CD14-positive monocyte (primary cell): ENCODE results near the gene GNPNAT1. TPM values are rescaled to one million over a fixed set of nuclear protein-coding genes. Genes with fewer than 3 reads are reported as not detected.

Experiments
- DNase-seq, 3 donors: peaks; one replicate each; pipeline ENCODE4 v3.0.0-alpha.2; 2011 to 2022
- H2AFZ ChIP-seq: 2 replicates; pipeline ENCODE4 v1.6.0; 2012; ENCODE audit warnings: mild to moderate bottlenecking, low read depth, low read length, inconsistent platforms; ENCODE audit not compliant: insufficient read depth, poor library complexity, severe bottlenecking
- H3K27ac ChIP-seq, 2 donors: 1 replicate in 1 of 2; 2 replicates in 1 of 2; pipeline ENCODE4 v1.5.1; 2012 to 2013; ENCODE audit warnings: low read length in 2 of 2, control low read depth in 1 of 2, inconsistent platforms in 1 of 2, low read depth in 1 of 2, mild to moderate bottlenecking in 1 of 2
- H3K27me3 ChIP-seq, 2 donors: one replicate each; pipeline versions ENCODE4 v1.6.0 to v1.6.1; 2011 to 2013; ENCODE audit warnings: low read length in 2 of 2; ENCODE audit not compliant: control insufficient read depth in 2 of 2, insufficient read depth in 2 of 2
- H3K36me3 ChIP-seq, 2 donors: replicated peaks in 1 of 2; 1 replicate in 1 of 2; 2 replicates in 1 of 2; pipeline versions ENCODE4 v1.5.1 to v1.6.1; 2012 to 2013; ENCODE audit warnings: low read length in 2 of 2, control low read depth in 1 of 2, inconsistent platforms in 1 of 2, mild to moderate bottlenecking in 1 of 2; ENCODE audit not compliant: insufficient read depth in 2 of 2, control insufficient read depth in 1 of 2
- H3K4me1 ChIP-seq, 2 donors: 1 replicate in 1 of 2; 2 replicates in 1 of 2; pipeline versions ENCODE4 v1.5.1 to v1.6.1; 2012 to 2013; ENCODE audit warnings: low read length in 2 of 2, control low read depth in 1 of 2, inconsistent platforms in 1 of 2, mild to moderate bottlenecking in 1 of 2, moderate library complexity in 1 of 2; ENCODE audit not compliant: insufficient read depth in 2 of 2, control insufficient read depth in 1 of 2
- H3K4me2 ChIP-seq: replicated peaks from 2 replicates; pipeline ENCODE3; 2012; ENCODE audit warnings: low read length, moderate library complexity, mild to moderate bottlenecking; ENCODE audit not compliant: poor library complexity, severe bottlenecking; ENCODE audit errors: extremely low read depth
- H3K4me3 ChIP-seq, 3 experiments: fragments of 200-600 bp in 1 of 3; sonication (generic) in 1 of 3; replicated peaks in 1 of 3; 1 replicate in 2 of 3; 2 replicates in 1 of 3; pipeline ENCODE4 v1.5.1; 2011 to 2013; ENCODE audit warnings: low read length in 3 of 3, mild to moderate bottlenecking in 3 of 3, control low read depth in 2 of 3, low read depth in 2 of 3, inconsistent platforms in 1 of 3, moderate library complexity in 1 of 3
- H3K79me2 ChIP-seq: 2 replicates; pipeline ENCODE4 v1.6.0; 2012; ENCODE audit warnings: mild to moderate bottlenecking, control low read depth, inconsistent platforms, low read length, moderate library complexity; ENCODE audit not compliant: insufficient read depth
- H3K9ac ChIP-seq: 2 replicates; pipeline ENCODE4 v1.6.0; 2017; ENCODE audit warnings: low read length, mild to moderate bottlenecking; ENCODE audit not compliant: insufficient read depth, poor library complexity, severe bottlenecking
- H3K9me3 ChIP-seq, 2 donors: replicated peaks in 1 of 2; 1 replicate in 1 of 2; 2 replicates in 1 of 2; pipeline versions ENCODE4 v1.5.1 to v1.6.1; 2012 to 2013; ENCODE audit warnings: low read length in 2 of 2, control low read depth in 1 of 2; ENCODE audit not compliant: control insufficient read depth in 1 of 2, insufficient read depth in 1 of 2
- H4K20me1 ChIP-seq: 2 replicates; pipeline ENCODE4 v1.6.0; 2012; ENCODE audit warnings: mild to moderate bottlenecking, low read length, control low read depth, moderate library complexity; ENCODE audit not compliant: insufficient read depth
- H3K27ac Mint-ChIP-seq, 7 donors: one replicate each; pipeline ENCODE4 v1.8.0; 2020; ENCODE audit warnings: mild to moderate bottlenecking in 7 of 7, mixed read lengths in 7 of 7, moderate library complexity in 6 of 7, inconsistent platforms in 2 of 7
- H3K27me3 Mint-ChIP-seq, 3 donors: one replicate each; pipeline ENCODE4 v1.8.0; 2021 to 2022; ENCODE audit warnings: low read depth in 3 of 3, mild to moderate bottlenecking in 3 of 3, mixed read lengths in 3 of 3, moderate library complexity in 3 of 3, inconsistent platforms in 1 of 3
- H3K36me3 Mint-ChIP-seq, 2 donors: one replicate each; pipeline ENCODE4 v1.8.0; 2020; ENCODE audit warnings: mixed read lengths in 2 of 2, inconsistent platforms in 1 of 2, mild to moderate bottlenecking in 1 of 2
- H3K4me1 Mint-ChIP-seq: one replicate; pipeline ENCODE4 v1.8.0; 2020; ENCODE audit warnings: mild to moderate bottlenecking, mixed read lengths
- H3K4me3 Mint-ChIP-seq, 2 donors: one replicate each; pipeline ENCODE4 v1.8.0; 2020; ENCODE audit warnings: mild to moderate bottlenecking in 2 of 2, mixed read lengths in 2 of 2, moderate library complexity in 1 of 2
- H3K9me3 Mint-ChIP-seq, 7 donors: one replicate each; pipeline ENCODE4 v1.8.0; 2020 to 2022; ENCODE audit warnings: mixed read lengths in 7 of 7, mild to moderate bottlenecking in 6 of 7, moderate library complexity in 6 of 7, inconsistent platforms in 2 of 7
- WGBS: methylation state at CpG from one replicate; pipeline ENCODE4 v1.1.5; 2013; ENCODE audit warnings: missing lambda C conversion rate; ENCODE audit not compliant: insufficient coverage; 5-methylcytosine and 5-hydroxymethylcytosine counted together
- intact Hi-C, 2 donors: fragments of 100-400 bp; cut with micrococcal nuclease; formaldehyde crosslinking; loops; one replicate each; pipeline versions ENCODE4 v1.15.0 to v1.15.1; 2023
- polyA plus RNA-seq, 3 donors: library from polyadenylated mRNA; depleted of rRNA in 1 of 3; unstranded in 2 of 3; stranded (reverse) in 1 of 3; fragments of 300-500 nt in 2 of 3; fragments of >200 nt in 1 of 3; fragmentation: Illumina TruSeq in 2 of 3; gene quantifications; 1 replicate in 2 of 3; 2 replicates in 1 of 3; pipeline ENCODE4 v1.2.3, GENCODE V29; 2012 to 2021
- TF ChIP-seq, protein P1 (sequence below): fragments of 200-600 bp; IDR thresholded peaks from one replicate; pipeline ENCODE4 v1.8.0; 2022; ENCODE audit warnings: antibody characterized with exemption, mild to moderate bottlenecking

The GNPNAT1 gene
- polyA plus RNA-seq, 3 donors: 1.1 to 3.1 (median 1.9) TPM

DNA sequence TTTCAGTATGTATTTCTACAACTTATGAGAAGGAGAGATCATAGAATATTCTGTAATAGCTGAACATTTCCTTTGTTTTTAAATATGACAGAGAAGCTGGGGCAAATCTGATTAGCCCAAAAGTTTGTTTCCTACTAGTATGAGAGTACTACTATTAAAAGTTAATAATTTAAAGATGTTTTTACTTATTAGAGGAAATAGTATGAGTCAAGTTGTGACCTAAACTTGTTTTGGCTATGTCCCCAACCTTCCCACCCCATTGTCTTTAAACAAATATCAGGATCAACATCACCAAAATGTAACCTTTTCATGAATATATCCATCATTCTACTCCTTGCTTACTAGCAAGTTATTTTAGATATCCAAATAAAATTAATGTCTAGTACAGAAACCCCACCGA is 10.5 kb downstream of the GNPNAT1 start:
- Mint-ChIP-seq H3K27ac (no peak overlapping the region), H3K36me3 (peaks cover 17 to 28% of the 10 kb centered on the region in 2 donors), H3K27me3 (no peaks in the 10 kb centered on the region), H3K4me3 (no peak overlapping the region), H3K4me1 (peaks cover 3% of the 10 kb centered on the region), H3K9me3 (no peaks in the 10 kb centered on the region)
- no peaks in the 10 kb centered on the region for H3K79me2 ChIP-seq
- TF ChIP-seq, protein P1, sequence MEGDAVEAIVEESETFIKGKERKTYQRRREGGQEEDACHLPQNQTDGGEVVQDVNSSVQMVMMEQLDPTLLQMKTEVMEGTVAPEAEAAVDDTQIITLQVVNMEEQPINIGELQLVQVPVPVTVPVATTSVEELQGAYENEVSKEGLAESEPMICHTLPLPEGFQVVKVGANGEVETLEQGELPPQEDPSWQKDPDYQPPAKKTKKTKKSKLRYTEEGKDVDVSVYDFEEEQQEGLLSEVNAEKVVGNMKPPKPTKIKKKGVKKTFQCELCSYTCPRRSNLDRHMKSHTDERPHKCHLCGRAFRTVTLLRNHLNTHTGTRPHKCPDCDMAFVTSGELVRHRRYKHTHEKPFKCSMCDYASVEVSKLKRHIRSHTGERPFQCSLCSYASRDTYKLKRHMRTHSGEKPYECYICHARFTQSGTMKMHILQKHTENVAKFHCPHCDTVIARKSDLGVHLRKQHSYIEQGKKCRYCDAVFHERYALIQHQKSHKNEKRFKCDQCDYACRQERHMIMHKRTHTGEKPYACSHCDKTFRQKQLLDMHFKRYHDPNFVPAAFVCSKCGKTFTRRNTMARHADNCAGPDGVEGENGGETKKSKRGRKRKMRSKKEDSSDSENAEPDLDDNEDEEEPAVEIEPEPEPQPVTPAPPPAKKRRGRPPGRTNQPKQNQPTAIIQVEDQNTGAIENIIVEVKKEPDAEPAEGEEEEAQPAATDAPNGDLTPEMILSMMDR: no peak
- H3K36me3 ChIP-seq: peaks cover 14 to 26% of the 10 kb centered on the region in 2 donors
- no peak for DNase-seq
- WGBS: no CpG with 5 or more reads among the region's 1 CpG
- no peak overlapping the region for H3K27ac ChIP-seq
- no peaks in the 10 kb centered on the region for H3K27me3 ChIP-seq
- H3K9me3 ChIP-seq: no peaks in the 10 kb centered on the region
- H3K4me1 ChIP-seq: no peaks in the 10 kb centered on the region
- H4K20me1 ChIP-seq: no peaks in the 10 kb centered on the region
- H3K4me3 ChIP-seq: no peak overlapping the region
- no peak overlapping the region for H3K4me2 ChIP-seq
- H3K9ac ChIP-seq: no peak overlapping the region
- intact Hi-C loops: no loop called here
- no peak overlapping the region for H2AFZ ChIP-seq

DNA sequence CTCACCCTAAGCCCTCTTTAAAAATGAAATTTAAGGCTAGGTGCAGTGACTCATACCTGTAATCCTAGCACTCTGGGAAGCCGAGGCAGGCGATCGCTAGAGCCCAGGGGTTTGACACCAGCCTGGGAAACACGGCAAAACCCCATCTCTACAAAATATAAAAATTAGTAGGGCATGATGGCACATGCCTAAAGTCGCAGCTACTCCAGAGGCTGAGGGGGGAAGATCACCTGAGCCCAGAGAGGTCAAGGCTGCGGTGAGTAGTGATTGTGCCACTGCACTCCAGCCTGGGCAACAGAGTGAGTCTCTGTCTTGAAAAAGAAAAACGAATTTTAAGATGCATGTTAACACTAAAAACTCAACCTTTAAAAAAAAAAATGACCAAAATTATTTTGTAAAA is 12.7 kb downstream of the GNPNAT1 start:
- Histone ChIP-seq H3K4me2 (no peak overlapping the region), H3K9ac (no peak overlapping the region), H4K20me1 (no peaks in the 10 kb centered on the region), H3K4me3 (no peak overlapping the region), H3K9me3 (no peaks in the 10 kb centered on the region), H3K79me2 (no peaks in the 10 kb centered on the region), H3K36me3 (peaks cover 29 to 48% of the 10 kb centered on the region in 2 donors), H2AFZ (no peak overlapping the region), H3K27ac (no peak overlapping the region), H3K4me1 (no peaks in the 10 kb centered on the region), H3K27me3 (no peaks in the 10 kb centered on the region)
- Mint-ChIP-seq H3K27me3 (no peaks in the 10 kb centered on the region), H3K4me1 (peaks cover 3% of the 10 kb centered on the region), H3K9me3 (no peaks in the 10 kb centered on the region), H3K36me3 (peaks cover 35 to 41% of the 10 kb centered on the region in 2 donors), H3K27ac (no peak overlapping the region), H3K4me3 (no peak overlapping the region)
- TF ChIP-seq, protein P1: no peak
- 100% methylated on average over 1 of the region's 7 CpGs for WGBS
- intact Hi-C loops: no loop called here
- DNase-seq: no peak
